Upper lobe of right lung (tissue), 1 donor: Measurements from ENCODE around the gene TBC1D3K. TPM values are rescaled to one million over a fixed set of nuclear protein-coding genes. Genes with fewer than 3 reads are reported as not detected.
"Not testable (repeated sequence)": the region's sequence is repeated elsewhere in the genome, so short reads cannot be mapped to it uniquely, and the experiment has no call there.

Source experiments
- ATAC-seq: fragments of 200-7000 bp; cut with Tn5 transposase; one replicate; pipeline ENCODE4 v1.9.1; 2020; ENCODE audit warnings: mild to moderate bottlenecking, moderate library complexity
- DNase-seq: peaks from one replicate; pipeline ENCODE4 v3.0.0-alpha.2; 2020
- H3K27ac ChIP-seq: fragments of 200-600 bp; one replicate; pipeline ENCODE4 v1.8.0; 2022
- H3K27me3 ChIP-seq: fragments of 200-600 bp; one replicate; pipeline ENCODE4 v1.8.0; 2022; ENCODE audit warnings: mild to moderate bottlenecking
- H3K36me3 ChIP-seq: fragments of 200-600 bp; one replicate; pipeline ENCODE4 v1.8.0; 2022
- H3K4me1 ChIP-seq: fragments of 200-600 bp; one replicate; pipeline ENCODE4 v1.8.0; 2022
- H3K4me3 ChIP-seq: fragments of 200-600 bp; one replicate; pipeline ENCODE4 v1.8.0; 2022; ENCODE audit warnings: mild to moderate bottlenecking
- H3K9me3 ChIP-seq: fragments of 200-600 bp; one replicate; pipeline ENCODE4 v1.8.0; 2022
- intact Hi-C: fragments of 100-400 bp; cut with DNase I; formaldehyde crosslinking; loops from one replicate; pipeline ENCODE4 v1.11.0; 2022
- long read RNA-seq: library from polyadenylated mRNA; unstranded; transcript quantifications from one replicate; pipeline ENCODE4 v2.0.0, GENCODE V29; 2021
- total RNA-seq: library from RNA; stranded (reverse); fragmentation: NEBNext Ultra II Directional; extraction: Animal tissue kit (Norgen Biotek cat#: 25700); gene quantifications from one replicate; pipeline ENCODE4 v1.2.1, GENCODE V29; 2021
- TF ChIP-seq, protein P1 (sequence below): fragments of 200-600 bp; IDR thresholded peaks from one replicate; pipeline ENCODE4 v1.8.0; 2022; ENCODE audit warnings: antibody characterized with exemption
- donor health status: DM: no; HTN: yes; CAD: no; lungs with severe emphysema.

Gene TBC1D3K
- total RNA-seq, result not detected
- long read RNA-seq, result 0 reads

DNA sequence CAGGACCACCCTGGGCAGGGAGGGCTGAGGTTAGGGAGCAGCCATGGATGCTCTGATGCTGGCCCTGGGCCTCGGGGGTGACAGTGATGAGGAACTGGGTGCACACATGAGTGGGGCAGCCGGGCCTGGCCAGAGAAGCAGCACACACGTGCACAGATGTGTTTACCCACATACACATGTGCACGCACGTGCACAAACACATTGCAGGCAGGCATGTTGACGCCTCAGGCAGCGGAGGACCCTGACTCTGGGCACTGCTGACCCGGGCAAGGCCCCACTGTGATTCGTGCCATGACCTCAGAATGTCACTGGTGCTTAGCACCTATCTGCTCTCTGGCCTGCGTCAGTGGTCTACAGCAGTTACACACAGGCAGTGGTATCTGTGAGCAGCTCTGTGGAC is at the start of gene TBC1D3K:
TBC1D3K (plus strand) TSS at position 301 of the 400 bp plus-strand sequence. CDS start 1,585 bp downstream, outside the sequence.
- intact Hi-C loops, H3K4me1 ChIP-seq, ATAC-seq: not testable (repeated sequence)

DNA sequence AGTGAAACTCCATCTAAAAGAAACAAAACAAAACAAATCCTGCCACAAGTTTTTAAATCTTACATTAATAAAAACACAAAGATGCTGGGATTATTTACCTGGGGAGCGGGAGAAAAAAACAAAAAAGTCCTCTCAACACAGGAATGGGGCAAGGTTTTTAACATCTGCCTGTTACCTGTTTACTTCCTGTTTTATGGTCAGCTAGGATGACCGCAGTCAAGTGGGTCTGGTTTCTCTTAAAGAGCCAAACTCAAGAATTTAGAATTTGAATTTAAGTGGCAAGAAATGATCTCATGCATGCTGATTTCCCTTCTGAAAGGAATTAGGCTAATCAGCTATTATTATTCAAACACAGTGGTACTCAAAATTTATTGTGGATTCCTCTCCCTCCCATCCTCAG is 39.7 kb upstream of the TBC1D3K start:
- H3K4me3 ChIP-seq, result no peak overlapping the region
- no peaks in the 10 kb centered on the region for H3K4me1 ChIP-seq
- no peaks in the 10 kb centered on the region for H3K27me3 ChIP-seq
- no peaks in the 10 kb centered on the region for H3K9me3 ChIP-seq
- TF ChIP-seq, protein P1, sequence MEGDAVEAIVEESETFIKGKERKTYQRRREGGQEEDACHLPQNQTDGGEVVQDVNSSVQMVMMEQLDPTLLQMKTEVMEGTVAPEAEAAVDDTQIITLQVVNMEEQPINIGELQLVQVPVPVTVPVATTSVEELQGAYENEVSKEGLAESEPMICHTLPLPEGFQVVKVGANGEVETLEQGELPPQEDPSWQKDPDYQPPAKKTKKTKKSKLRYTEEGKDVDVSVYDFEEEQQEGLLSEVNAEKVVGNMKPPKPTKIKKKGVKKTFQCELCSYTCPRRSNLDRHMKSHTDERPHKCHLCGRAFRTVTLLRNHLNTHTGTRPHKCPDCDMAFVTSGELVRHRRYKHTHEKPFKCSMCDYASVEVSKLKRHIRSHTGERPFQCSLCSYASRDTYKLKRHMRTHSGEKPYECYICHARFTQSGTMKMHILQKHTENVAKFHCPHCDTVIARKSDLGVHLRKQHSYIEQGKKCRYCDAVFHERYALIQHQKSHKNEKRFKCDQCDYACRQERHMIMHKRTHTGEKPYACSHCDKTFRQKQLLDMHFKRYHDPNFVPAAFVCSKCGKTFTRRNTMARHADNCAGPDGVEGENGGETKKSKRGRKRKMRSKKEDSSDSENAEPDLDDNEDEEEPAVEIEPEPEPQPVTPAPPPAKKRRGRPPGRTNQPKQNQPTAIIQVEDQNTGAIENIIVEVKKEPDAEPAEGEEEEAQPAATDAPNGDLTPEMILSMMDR, result no peak
- ATAC-seq (no peak), DNase-seq (no peak)
- intact Hi-C loops, result no loop called here
- H3K27ac ChIP-seq, result no peak overlapping the region
- no peaks in the 10 kb centered on the region for H3K36me3 ChIP-seq

More for the DNA sequence above, at the start of gene TBC1D3K:
- DNase-seq, H3K36me3 ChIP-seq, H3K27ac ChIP-seq, H3K4me3 ChIP-seq, H3K27me3 ChIP-seq, H3K9me3 ChIP-seq: not testable (repeated sequence)

- H3K27me3 ChIP-seq, result no peaks in the 10 kb centered on the region
- H3K9me3 ChIP-seq, result no peaks in the 10 kb centered on the region
- H3K27ac ChIP-seq, result no peak overlapping the region
- TF ChIP-seq, protein P1, result no peak
- DNase-seq (no peak), ATAC-seq (no peak)
- no peak overlapping the region for H3K4me3 ChIP-seq
- intact Hi-C loops, result no loop called here
- H3K4me1 ChIP-seq, result no peaks in the 10 kb centered on the region
- H3K36me3 ChIP-seq, result no peaks in the 10 kb centered on the region
Observed at GRCh38 chr17:37885136-37885535, 39.1 kb upstream of the TBC1D3K start.

DNA sequence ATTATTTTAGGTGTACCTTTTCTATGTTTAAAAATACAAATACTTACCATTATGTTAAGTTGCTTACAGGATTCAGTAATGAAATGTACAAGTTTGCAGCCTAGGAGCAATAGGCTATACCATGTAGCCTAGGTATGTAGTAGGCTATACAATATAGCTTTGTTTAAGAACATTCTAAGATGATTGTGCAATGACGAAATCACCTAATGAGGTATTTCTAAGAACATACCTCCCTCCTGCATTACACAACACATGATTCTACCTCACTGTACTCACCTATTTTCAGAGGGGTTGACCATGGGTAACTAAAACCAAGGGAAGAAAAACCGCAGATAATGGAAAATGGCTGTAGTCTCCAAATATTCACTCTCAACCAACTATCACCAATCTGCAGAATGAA is 35.3 kb upstream of the TBC1D3K start:
- ATAC-seq, result no peak
- Histone ChIP-seq H3K27ac (no peak overlapping the region), H3K9me3 (no peaks in the 10 kb centered on the region), H3K27me3 (no peaks in the 10 kb centered on the region), H3K36me3 (no peaks in the 10 kb centered on the region), H3K4me1 (no peaks in the 10 kb centered on the region), H3K4me3 (no peak overlapping the region)
- intact Hi-C loops, result no loop called here
- DNase-seq, result no peak
- TF ChIP-seq, protein P1, result no peak

DNA sequence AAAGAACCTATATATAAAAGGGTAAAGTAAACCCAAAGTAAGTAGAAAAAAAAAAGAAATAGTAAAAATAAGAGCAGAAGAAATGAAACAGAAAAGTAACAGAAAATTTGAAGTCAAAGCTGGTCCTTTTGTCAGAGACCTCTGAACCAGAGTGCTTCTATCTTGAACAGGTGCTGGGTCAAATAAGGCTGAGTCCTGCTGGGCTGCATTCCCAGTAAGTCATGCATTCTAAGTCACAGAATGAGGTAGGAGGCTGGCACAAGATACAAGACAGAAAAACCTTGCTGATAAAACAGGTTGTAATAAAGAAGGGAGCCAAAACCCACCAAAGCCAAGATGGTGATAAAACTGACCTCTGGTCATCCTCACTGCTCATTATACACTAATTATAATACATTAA is 27.3 kb upstream of the TBC1D3K start:
- H3K27ac ChIP-seq, H3K9me3 ChIP-seq, H3K27me3 ChIP-seq, ATAC-seq, H3K4me1 ChIP-seq, H3K36me3 ChIP-seq, intact Hi-C loops, DNase-seq, H3K4me3 ChIP-seq: not testable (repeated sequence)

Other genes with a start within 250 kb of the TBC1D3K start
- 19.8 TPM for gene HNF1B, start 179.4 kb upstream of the TBC1D3K start, total RNA-seq
- gene TBC1D3L, start 64.6 kb downstream of the TBC1D3K start, total RNA-seq, result 21.8 TPM
- gene TBC1D3D, start 79.6 kb downstream of the TBC1D3K start, total RNA-seq, result not detected
- not detected for gene TBC1D3C, start 144.2 kb downstream of the TBC1D3K start, total RNA-seq
- not detected for gene TBC1D3E, start 203.5 kb downstream of the TBC1D3K start, total RNA-seq